Liver (tissue), 9 donors: ENCODE results near the gene CLEC16A. TPM values are rescaled to one million over a fixed set of nuclear protein-coding genes. Genes with fewer than 3 reads are reported as not detected.

Experiments
- DNase-seq: peaks from one replicate; pipeline ENCODE4 v3.0.0-alpha.2; 2017; ENCODE audit warnings: low spot score
- H3K27ac ChIP-seq, 2 donors: one replicate each; pipeline ENCODE4 v1.7.0; 2013; ENCODE audit warnings: inconsistent platforms in 2 of 2, low read length in 2 of 2, control low read depth in 1 of 2, low read depth in 1 of 2, mild to moderate bottlenecking in 1 of 2
- H3K27me3 ChIP-seq, 4 donors: one replicate each; pipeline versions ENCODE4 v1.6.1 to v1.7.0; 2013; ENCODE audit warnings: low read length in 3 of 4, inconsistent platforms in 1 of 4, mild to moderate bottlenecking in 1 of 4, moderate library complexity in 1 of 4; ENCODE audit not compliant: control insufficient read depth in 4 of 4, insufficient read depth in 4 of 4
- H3K36me3 ChIP-seq, 4 donors: one replicate each; pipeline versions ENCODE4 v1.6.1 to v1.7.0; 2013; ENCODE audit warnings: low read length in 3 of 4, mild to moderate bottlenecking in 3 of 4, low read depth in 1 of 4, moderate library complexity in 1 of 4; ENCODE audit not compliant: control insufficient read depth in 4 of 4, insufficient read depth in 3 of 4
- H3K4me1 ChIP-seq, 4 donors: one replicate each; pipeline versions ENCODE4 v1.6.1 to v1.7.0; 2013; ENCODE audit warnings: low read length in 3 of 4, mild to moderate bottlenecking in 3 of 4, moderate library complexity in 1 of 4; ENCODE audit not compliant: control insufficient read depth in 4 of 4, insufficient read depth in 4 of 4
- H3K4me3 ChIP-seq, 3 donors: one replicate each; pipeline versions ENCODE4 v1.6.1 to v1.7.0; 2013; ENCODE audit warnings: low read length in 3 of 3, control low read depth in 1 of 3, low read depth in 1 of 3, mild to moderate bottlenecking in 1 of 3
- H3K9ac ChIP-seq, 2 donors: one replicate each; pipeline ENCODE4 v1.7.0; 2013; ENCODE audit warnings: low read length in 2 of 2, mild to moderate bottlenecking in 2 of 2, moderate library complexity in 2 of 2, control low read depth in 1 of 2, low read depth in 1 of 2
- H3K9me3 ChIP-seq, 4 donors: one replicate each; pipeline versions ENCODE4 v1.6.1 to v1.7.0; 2013; ENCODE audit warnings: low read length in 3 of 4; ENCODE audit not compliant: control insufficient read depth in 4 of 4
- ATF3 ChIP-seq: IDR thresholded peaks from 2 replicates; pipeline ENCODE4 v1.6.1; 2016; ENCODE audit warnings: antibody characterized with exemption
- CTCF ChIP-seq: fragments of 150-350 bp; IDR thresholded peaks from 2 replicates; pipeline ENCODE4 v1.5.1; 2017; ENCODE audit warnings: improper control_type of control experiment, low read depth, low read length; ENCODE audit not compliant: missing input control
- FOXA1 ChIP-seq: IDR thresholded peaks from 2 replicates; pipeline ENCODE4 v1.6.1; 2016; ENCODE audit warnings: antibody characterized with exemption
- FOXA2 ChIP-seq: IDR thresholded peaks from 2 replicates; pipeline ENCODE4 v1.6.1; 2016; ENCODE audit warnings: antibody characterized with exemption
- GABPA ChIP-seq, 2 donors: IDR thresholded peaks in 1 of 2; conservative IDR thresholded peaks in 1 of 2; 2 replicates each; pipeline ENCODE4 v1.6.1; 2016; ENCODE audit warnings: antibody characterized with exemption in 2 of 2, mild to moderate bottlenecking in 1 of 2, moderate library complexity in 1 of 2
- HNF4A ChIP-seq, 2 donors: conservative IDR thresholded peaks; 2 replicates each; pipeline ENCODE4 v1.6.1; 2016; ENCODE audit warnings: antibody characterized with exemption in 2 of 2, mild to moderate bottlenecking in 2 of 2
- HNF4G ChIP-seq: IDR thresholded peaks from 2 replicates; pipeline ENCODE4 v1.6.1; 2016; ENCODE audit warnings: antibody characterized with exemption
- JUND ChIP-seq, 2 donors: IDR thresholded peaks; 2 replicates each; pipeline ENCODE4 v1.6.1; 2016; ENCODE audit warnings: antibody characterized with exemption in 2 of 2
- NR2F2 ChIP-seq: IDR thresholded peaks from 2 replicates; pipeline ENCODE4 v1.6.1; 2016; ENCODE audit warnings: antibody characterized with exemption
- RAD21 ChIP-seq, 2 donors: IDR thresholded peaks; 2 replicates each; pipeline ENCODE4 v1.6.1; 2016; ENCODE audit warnings: antibody characterized with exemption in 2 of 2, mild to moderate bottlenecking in 2 of 2
- REST ChIP-seq: IDR thresholded peaks from 2 replicates; pipeline ENCODE4 v1.6.1; 2016; ENCODE audit warnings: antibody characterized with exemption, mild to moderate bottlenecking
- RXRA ChIP-seq, 2 donors: IDR thresholded peaks; 2 replicates each; pipeline ENCODE4 v1.6.1; 2017 to 2018; ENCODE audit warnings: antibody characterized with exemption in 2 of 2, mild to moderate bottlenecking in 1 of 2
- SP1 ChIP-seq: IDR thresholded peaks from 2 replicates; pipeline ENCODE4 v1.6.1; 2018; ENCODE audit warnings: antibody characterized with exemption, mild to moderate bottlenecking
- TAF1 ChIP-seq: conservative IDR thresholded peaks from 2 replicates; pipeline ENCODE4 v1.6.1; 2016; ENCODE audit warnings: antibody characterized with exemption, mild to moderate bottlenecking
- ZBTB33 ChIP-seq: IDR thresholded peaks from 2 replicates; pipeline ENCODE4 v1.6.1; 2016; ENCODE audit warnings: antibody characterized with exemption
- WGBS: extraction: QIAGEN DNeasy Blood & Tissue Kit; methylation state at CpG from one replicate; pipeline ENCODE4 v1.1.7; 2013; 5-methylcytosine and 5-hydroxymethylcytosine counted together
- polyA plus RNA-seq, 2 donors: library from polyadenylated mRNA; stranded (reverse) in 1 of 2; unstranded in 1 of 2; fragments of 200-250 nt in 1 of 2; fragments of >200 nt in 1 of 2; fragmentation: Nextera tagmentation in 1 of 2; extraction: Ambion mirVana in 1 of 2; gene quantifications; one replicate each; pipeline versions ENCODE4 v1.2.1 to v1.2.3, GENCODE V29; 2013 to 2015
- total RNA-seq, 2 donors: library from RNA; depleted of rRNA; stranded (reverse); fragments of >200 nt; gene quantifications; one replicate each; pipeline ENCODE4 v1.2.3, GENCODE V29; 2014
- donor health status: healthy.
- donor health status: healthy.
- donor health status: healthy.
- donor health status: healthy.
- donor health status: healthy.

Gene CLEC16A
- total and polyA plus RNA-seq, 4 donors, result 9.7 to 23.0 (median 17.4) TPM

- TF ChIP-seq NR2F2 (no peak), FOXA2 (no peak), TAF1 (no peak), ZBTB33 (no peak), FOXA1 (no peak), HNF4G (no peak), SP1 (no peak), JUND (IDR thresholded peaks at IDR 0.05) (no peak), RXRA (IDR thresholded peaks at IDR 0.05) (no peak), ATF3 (no peak), CTCF (no peak), HNF4A (conservative IDR thresholded peaks at IDR 0.05) (no peak), REST (no peak)
- 54% methylated on average over 1 of the region's 1 CpG for WGBS
- Histone ChIP-seq H3K9ac (no peak overlapping the region), H3K4me1 (peaks cover 2 to 10% (median 7%) of the 10 kb centered on the region in 4 donors), H3K27ac (no peak overlapping the region), H3K27me3 (no peaks in the 10 kb centered on the region), H3K9me3 (no peaks in the 10 kb centered on the region), H3K4me3 (no peak overlapping the region), H3K36me3 (peaks cover 8 to 17% (median 9%) of the 10 kb centered on the region in 4 donors)
- DNase-seq, result no peak
Observed at GRCh38 chr16:10969615-10970014, 25.3 kb downstream of the CLEC16A start.

GRCh38 chr16:10970065-10970464 lies 25.7 kb downstream of the CLEC16A start:
- Histone ChIP-seq H3K9ac (no peak overlapping the region), H3K4me1 (peaks cover under 1 to 8% (median 5%) of the 10 kb centered on the region in 4 donors), H3K27me3 (no peaks in the 10 kb centered on the region), H3K36me3 (peaks cover 8 to 17% (median 9%) of the 10 kb centered on the region in 4 donors), H3K27ac (no peak overlapping the region), H3K4me3 (no peak overlapping the region), H3K9me3 (no peaks in the 10 kb centered on the region)
- DNase-seq, result no peak
- 93% methylated on average over 2 of the region's 2 CpGs for WGBS
- TF ChIP-seq RAD21 (IDR thresholded peaks at IDR 0.05), result no peak
- TF ChIP-seq ATF3, result no peak
- TF ChIP-seq SP1, result no peak
- TF ChIP-seq ZBTB33, result no peak
- TF ChIP-seq NR2F2, result no peak
- TF ChIP-seq JUND (IDR thresholded peaks at IDR 0.05), result no peak
- no peak for TF ChIP-seq HNF4A (conservative IDR thresholded peaks at IDR 0.05)
- TF ChIP-seq GABPA (IDR thresholded peaks at IDR 0.05 in 1 of 2, conservative IDR thresholded peaks at IDR 0.05 in 1 of 2), result no peak
- TF ChIP-seq TAF1, result no peak
- TF ChIP-seq FOXA1, result no peak
- no peak for TF ChIP-seq RXRA (IDR thresholded peaks at IDR 0.05)
- no peak for TF ChIP-seq FOXA2
- TF ChIP-seq CTCF, result no peak
